ENCODE data around the gene COL6A3.

DNA sequence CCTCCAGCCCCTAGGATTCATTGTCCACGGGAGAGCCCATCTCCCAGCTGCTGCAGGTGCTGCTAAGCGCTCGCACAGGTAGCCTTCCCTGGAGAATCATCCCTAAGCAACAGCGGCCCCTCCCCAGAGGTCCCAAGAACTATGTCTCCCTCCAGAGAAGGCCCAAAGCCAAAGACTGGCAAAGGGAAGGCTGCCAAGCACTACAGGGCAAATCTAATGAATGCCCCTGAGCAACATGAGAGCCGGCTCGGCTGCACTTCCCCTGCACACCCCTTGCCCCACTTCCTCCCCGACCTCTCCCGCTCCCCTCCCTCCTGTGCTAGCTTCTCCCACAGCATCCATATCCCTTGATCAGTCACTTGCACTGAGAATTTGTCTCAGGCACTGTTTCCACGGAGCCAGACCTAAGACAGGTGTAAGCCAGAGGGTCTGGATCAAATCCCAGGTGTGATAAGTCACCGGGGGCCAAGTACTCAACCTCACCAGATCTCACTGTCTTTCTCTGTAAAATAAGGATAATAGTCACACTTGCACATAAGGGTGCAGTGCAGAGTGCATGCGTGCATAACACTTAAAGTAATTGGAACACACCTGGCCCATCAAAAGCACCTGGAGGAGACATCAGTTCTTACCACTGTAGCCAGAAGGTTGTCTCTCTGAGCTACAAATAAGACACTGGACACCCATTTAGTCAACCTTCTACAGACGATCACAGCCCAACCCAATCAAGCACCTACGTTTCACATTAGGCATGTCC, 20.1 kb upstream of the COL6A3 start:
- TF ChIP-seq CTCF (IDR thresholded peaks at IDR 0.05) = no peak
- TF ChIP-seq POLR2A (IDR thresholded peaks at IDR 0.05) = no peak

Measured in right lobe of liver (tissue), 4 donors.